IMR-90 (cell line): ENCODE results near the gene HARS1. TPM values are rescaled to one million over a fixed set of nuclear protein-coding genes. Genes with fewer than 3 reads are reported as not detected.

ENCODE experiments used
- ATAC-seq: fragments of 200-7000 bp; cut with Tn5 transposase; 2 replicates; pipeline ENCODE4 v1.9.1; 2020; ENCODE audit warnings: low read depth, mild to moderate bottlenecking, moderate library complexity
- BruUV-seq: library from RNA; stranded (reverse); fragments of 400-500 nt; replicated peaks from 2 replicates; lab custom pipeline; 2021; lab: Mats Ljungman, UMichigan
- CTCF ChIA-PET: fragments of 300-600 bp; formaldehyde crosslinking; extraction: SDS; loops from one replicate; lab custom pipeline; 2021; ENCODE audit warnings: antibody characterized with exemption; lab: Yijun Ruan, JAX
- POLR2A ChIA-PET: fragments of 300-600 bp; sonication (Branson Sonifier 250); formaldehyde crosslinking; loops from one replicate; lab custom pipeline; 2022; ENCODE audit warnings: antibody characterized with exemption; ENCODE audit not compliant: unreplicated experiment; lab: Charles Lee
- DNase-seq: peaks from one replicate; pipeline ENCODE4 v3.0.0; 2013
- H2AFZ ChIP-seq: replicated peaks from 2 replicates; pipeline ENCODE3; 2013; ENCODE audit warnings: low read length, mild to moderate bottlenecking; ENCODE audit not compliant: poor library complexity
- H2AK5ac ChIP-seq: 2 replicates; pipeline ENCODE4 v1.6.1; 2013; ENCODE audit warnings: low read depth, low read length, inconsistent platforms
- H2AK9ac ChIP-seq: replicated peaks from 2 replicates; pipeline ENCODE3; 2013; ENCODE audit warnings: mild to moderate bottlenecking, low read depth, low read length, moderate library complexity; ENCODE audit not compliant: poor library complexity
- H2BK120ac ChIP-seq: 2 replicates; pipeline ENCODE4 v1.6.1; 2013; ENCODE audit warnings: low read depth, low read length, inconsistent platforms
- H2BK15ac ChIP-seq: 3 replicates; pipeline ENCODE4 v1.6.1; 2013; ENCODE audit warnings: low read depth, low read length, inconsistent platforms
- H2BK20ac ChIP-seq: 2 replicates; pipeline ENCODE4 v1.6.1; 2013; ENCODE audit warnings: low read depth, mild to moderate bottlenecking, inconsistent platforms, low read length, moderate library complexity
- H2BK5ac ChIP-seq: 2 replicates; pipeline ENCODE4 v1.6.1; 2013; ENCODE audit warnings: mild to moderate bottlenecking, low read depth, low read length, inconsistent platforms; ENCODE audit not compliant: poor library complexity, severe bottlenecking
- H3K14ac ChIP-seq: replicated peaks from 2 replicates; pipeline ENCODE4 v1.6.1; 2013; ENCODE audit warnings: low read depth, low read length, inconsistent platforms
- H3K18ac ChIP-seq: 2 replicates; pipeline ENCODE4 v1.6.1; 2013; ENCODE audit warnings: low read depth, low read length, control low read depth
- H3K23ac ChIP-seq: 2 replicates; pipeline ENCODE4 v1.6.1; 2013; ENCODE audit warnings: low read depth, low read length, inconsistent platforms
- H3K27ac ChIP-seq: 2 replicates; pipeline ENCODE4 v1.5.1; 2013; ENCODE audit warnings: mild to moderate bottlenecking, control low read depth, low read length; ENCODE audit not compliant: insufficient read depth
- H3K27me3 ChIP-seq: 2 replicates; pipeline ENCODE4 v1.6.1; 2013; ENCODE audit warnings: low read length; ENCODE audit not compliant: control insufficient read depth, insufficient read depth
- H3K36me3 ChIP-seq: 2 replicates; pipeline ENCODE4 v1.6.1; 2013; ENCODE audit warnings: low read length, mixed read lengths; ENCODE audit not compliant: control insufficient read depth, insufficient read depth
- H3K4ac ChIP-seq: 2 replicates; pipeline ENCODE4 v1.6.1; 2013; ENCODE audit warnings: low read depth, low read length, inconsistent platforms
- H3K4me1 ChIP-seq: 2 replicates; pipeline ENCODE4 v1.6.1; 2013; ENCODE audit warnings: low read length, mixed read lengths; ENCODE audit not compliant: control insufficient read depth, insufficient read depth
- H3K4me2 ChIP-seq: 2 replicates; pipeline ENCODE4 v1.6.1; 2013; ENCODE audit warnings: low read depth, mild to moderate bottlenecking, control low read depth, low read length, moderate library complexity
- H3K4me3 ChIP-seq: 2 replicates; pipeline ENCODE4 v1.5.1; 2013; ENCODE audit warnings: low read depth, mild to moderate bottlenecking, control low read depth, low read length, moderate library complexity; ENCODE audit not compliant: insufficient read depth
- H3K56ac ChIP-seq: 2 replicates; pipeline ENCODE4 v1.6.1; 2013; ENCODE audit warnings: low read length, inconsistent platforms; ENCODE audit not compliant: insufficient read depth; ENCODE audit errors: extremely low read depth
- H3K79me1 ChIP-seq, 2 experiments: 2 replicates each; pipeline ENCODE4 v1.6.1; 2013; ENCODE audit warnings: low read length in 2 of 2, inconsistent platforms in 1 of 2, low read depth in 1 of 2
- H3K9ac ChIP-seq: 2 replicates; pipeline ENCODE4 v1.6.1; 2013; ENCODE audit warnings: low read depth, low read length, control low read depth
- H3K9me1 ChIP-seq: 2 replicates; pipeline ENCODE4 v1.6.1; 2013; ENCODE audit warnings: low read length, inconsistent platforms; ENCODE audit not compliant: insufficient read depth
- H3K9me3 ChIP-seq: 2 replicates; pipeline ENCODE4 v1.6.1; 2013; ENCODE audit warnings: low read length; ENCODE audit not compliant: control insufficient read depth, insufficient read depth
- H4K20me1 ChIP-seq: 2 replicates; pipeline ENCODE4 v1.6.1; 2013; ENCODE audit warnings: low read length, inconsistent platforms; ENCODE audit not compliant: insufficient read depth
- H4K5ac ChIP-seq: 2 replicates; pipeline ENCODE4 v1.6.1; 2013; ENCODE audit warnings: mild to moderate bottlenecking, low read depth, low read length, control low read depth
- H4K8ac ChIP-seq, 2 experiments: 2 replicates each; pipeline ENCODE4 v1.6.1; 2013; ENCODE audit warnings: low read depth in 2 of 2, low read length in 2 of 2, control low read depth in 1 of 2, inconsistent platforms in 1 of 2
- H4K91ac ChIP-seq: 2 replicates; pipeline ENCODE4 v1.6.1; 2013; ENCODE audit warnings: low read depth, low read length, inconsistent platforms; ENCODE audit not compliant: insufficient read depth
- CEBPB ChIP-seq: IDR thresholded peaks from 2 replicates; pipeline ENCODE4 v1.6.1; 2012; ENCODE audit warnings: low read depth, low read length, improper control_type of control experiment
- CHD1 ChIP-seq: IDR thresholded peaks from 2 replicates; pipeline ENCODE4 v1.6.1; 2012; ENCODE audit warnings: low read depth, low read length, improper control_type of control experiment
- CTCF ChIP-seq: conservative IDR thresholded peaks from 2 replicates; pipeline ENCODE4 v1.5.1; 2012; ENCODE audit warnings: mild to moderate bottlenecking, low read depth, low read length, improper control_type of control experiment
- ELK1 ChIP-seq: fragments of 150-350 bp; IDR thresholded peaks from 2 replicates; pipeline ENCODE4 v1.6.1; 2016; ENCODE audit warnings: low read depth, mild to moderate bottlenecking, low read length, moderate library complexity, borderline replicate concordance
- FOS ChIP-seq: fragments of 150-350 bp; IDR thresholded peaks from 2 replicates; pipeline ENCODE4 v1.6.1; 2016; ENCODE audit warnings: low read depth, low read length
- MAFK ChIP-seq: IDR thresholded peaks from 2 replicates; pipeline ENCODE4 v1.6.1; 2012; ENCODE audit warnings: low read depth, low read length, improper control_type of control experiment
- MAZ ChIP-seq: IDR thresholded peaks from 2 replicates; pipeline ENCODE4 v1.6.1; 2012; ENCODE audit warnings: low read depth, mild to moderate bottlenecking, low read length, improper control_type of control experiment, moderate library complexity, borderline replicate concordance
- MXI1 ChIP-seq: IDR thresholded peaks from 2 replicates; pipeline ENCODE4 v1.6.1; 2012; ENCODE audit warnings: low read depth, mild to moderate bottlenecking, low read length, moderate library complexity, borderline replicate concordance
- NFE2L2 ChIP-seq: fragments of 150-350 bp; IDR thresholded peaks from 2 replicates; pipeline ENCODE4 v1.6.1; 2016; ENCODE audit warnings: low read depth, mild to moderate bottlenecking, low read length
- POLR2A ChIP-seq: IDR thresholded peaks from 2 replicates; pipeline ENCODE4 v1.6.1; 2012; ENCODE audit warnings: mild to moderate bottlenecking, low read depth, low read length
- RAD21 ChIP-seq: IDR thresholded peaks from 2 replicates; pipeline ENCODE4 v1.6.1; 2012; ENCODE audit warnings: low read length, improper control_type of control experiment
- RCOR1 ChIP-seq: IDR thresholded peaks from 2 replicates; pipeline ENCODE4 v1.6.1; 2012; ENCODE audit warnings: mild to moderate bottlenecking, low read length, improper control_type of control experiment; ENCODE audit not compliant: insufficient replicate concordance
- RFX5 ChIP-seq: IDR thresholded peaks from 2 replicates; pipeline ENCODE4 v1.8.0; 2012; ENCODE audit warnings: low read depth, mild to moderate bottlenecking, low read length, moderate library complexity
- SMC3 ChIP-seq: fragments of 150-350 bp; IDR thresholded peaks from 2 replicates; pipeline ENCODE4 v1.6.1; 2016; ENCODE audit warnings: low read depth, mild to moderate bottlenecking, antibody characterized with exemption, low read length, moderate library complexity
- WGBS, 2 experiments: methylation state at CpG; one replicate each; pipeline versions ENCODE4 v1.1.5 to v1.1.7; 2013; ENCODE audit warnings: missing lambda C conversion rate in 2 of 2; ENCODE audit not compliant: insufficient read length in 1 of 2; ENCODE audit errors: extremely low coverage in 2 of 2; 5-methylcytosine and 5-hydroxymethylcytosine counted together
- dilution Hi-C: fragments of 300-500 bp; cut with HindIII; formaldehyde crosslinking; loops from one replicate; pipeline ENCODE4 v1.14.3; 2018; ENCODE audit warnings: low sequenced_read_pairs; ENCODE audit not compliant: unreplicated experiment
- in situ Hi-C: fragments of 300-500 bp; cut with MboI; formaldehyde crosslinking; loops from 3 replicates; pipeline ENCODE4 v1.14.3; 2019; ENCODE audit warnings: low sequenced_read_pairs, inconsistent platforms, mixed read lengths
- intact Hi-C: fragments of 100-400 bp; cut with micrococcal nuclease; formaldehyde crosslinking; loops from 2 replicates; pipeline ENCODE4 v1.10.0; 2022
- polyA plus RNA-seq, 3 experiments: library from polyadenylated mRNA; depleted of rRNA; stranded (reverse); fragments of >200 nt; gene quantifications; 2 replicates each; pipeline ENCODE4 v1.2.3, GENCODE V29; 2012; ENCODE audit warnings: low replicate concordance in 1 of 3
- total RNA-seq: library from RNA; depleted of rRNA; stranded (reverse); fragments of >200 nt; gene quantifications from 2 replicates; pipeline ENCODE4 v1.2.3, GENCODE V29; 2012

Gene HARS1
- total and polyA plus RNA-seq, 2 of the 4 experiments (the other 2 are of a cell fraction): 97.6 to 141 TPM

- intact Hi-C loops: loop anchor here (10.0 kb wide), 1 partner anchor 446 kb away; no protein-coding TSS in a partner anchor
- ChIA-PET POLR2A (interaction anchor here (0.7 to 0.9 kb wide), 2 partner anchors 10 to 653 kb away, joined by 4 read pairs; partner anchors contain the start of gene ZMAT2), CTCF (no interaction called here)
- no peak for TF ChIP-seq ELK1
- TF ChIP-seq CEBPB: no peak
- no peak for TF ChIP-seq MAFK
- no peak for TF ChIP-seq SMC3
- no peak for TF ChIP-seq POLR2A
- no peak for TF ChIP-seq RFX5
- TF ChIP-seq NFE2L2: no peak
- no peak for TF ChIP-seq RCOR1
- no peak for TF ChIP-seq CTCF
- no peak for TF ChIP-seq FOS
- no peak for TF ChIP-seq CHD1
- TF ChIP-seq MXI1: no peak
- TF ChIP-seq RAD21: no peak
- no peak for TF ChIP-seq MAZ
- 0 out of 3 replicates have a peak overlapping the region, but pooled peaks have one; percentile 46 for H2BK15ac ChIP-seq
- peaks cover 38 to 43% of the 10 kb centered on the region in 2 experiments for H3K79me1 ChIP-seq
- peak overlapping the region; percentile 98 for H2AFZ ChIP-seq
- H3K4ac ChIP-seq: peak overlapping the region; percentile 96
- H3K18ac ChIP-seq: no peak overlapping the region
- H3K4me3 ChIP-seq: peak overlapping the region; percentile 83
- H2AK9ac ChIP-seq: peak overlapping the region; percentile 89
- 0 out of 2 replicates have a peak overlapping the region, but pooled peaks have one; percentile 73 for H2BK120ac ChIP-seq
- H4K91ac ChIP-seq: peak overlapping the region; percentile 34; the same call in 1 of the 2 replicates
- peaks cover 2% of the 10 kb centered on the region; the same call in 1 of the 2 replicates for H3K4me1 ChIP-seq
- BruUV-seq: no TSS peak
- H3K23ac ChIP-seq: peak overlapping the region; percentile 94
- DNase-seq (no peak), ATAC-seq (peak; percentile 3)
- WGBS, 2 experiments: no CpG with 5 or more reads among the region's 8 CpGs
- H3K36me3 ChIP-seq: peaks cover 22% of the 10 kb centered on the region
- peak overlapping the region; percentile 94 for H3K9ac ChIP-seq
- dilution Hi-C loops: no loop called here
- H4K8ac ChIP-seq: peak overlapping the region; percentile 93 to 98
- peak overlapping the region; percentile 92 for H3K27ac ChIP-seq
- H3K14ac ChIP-seq: peak overlapping the region; percentile 97
- in situ Hi-C loops: loop anchor here (25.0 kb wide), 1 partner anchor 897 kb away; no protein-coding TSS in a partner anchor
- H3K9me1 ChIP-seq: no peaks in the 10 kb centered on the region
- H3K56ac ChIP-seq: peak overlapping the region; percentile 85
- no peaks in the 10 kb centered on the region for H3K27me3 ChIP-seq
- peak overlapping the region; percentile 70 for H4K5ac ChIP-seq
- no peak overlapping the region; the same call in 1 of the 2 replicates for H2AK5ac ChIP-seq
- H4K20me1 ChIP-seq: no peaks in the 10 kb centered on the region
- no peaks in the 10 kb centered on the region for H3K9me3 ChIP-seq
- H2BK5ac ChIP-seq: peak overlapping the region; percentile 77
- peak overlapping the region; percentile 75 for H3K4me2 ChIP-seq
- no peak overlapping the region for H2BK20ac ChIP-seq
Measured at GRCh38 chr5:140690376-140690932, 716 bp downstream of the HARS1 start.
